ENCODE data around the gene SMC1B. TPM values are rescaled to one million over a fixed set of nuclear protein-coding genes. Genes with fewer than 3 reads are reported as not detected.

Gene SMC1B
- polyA plus RNA-seq, 3 donors: not detected

DNA sequence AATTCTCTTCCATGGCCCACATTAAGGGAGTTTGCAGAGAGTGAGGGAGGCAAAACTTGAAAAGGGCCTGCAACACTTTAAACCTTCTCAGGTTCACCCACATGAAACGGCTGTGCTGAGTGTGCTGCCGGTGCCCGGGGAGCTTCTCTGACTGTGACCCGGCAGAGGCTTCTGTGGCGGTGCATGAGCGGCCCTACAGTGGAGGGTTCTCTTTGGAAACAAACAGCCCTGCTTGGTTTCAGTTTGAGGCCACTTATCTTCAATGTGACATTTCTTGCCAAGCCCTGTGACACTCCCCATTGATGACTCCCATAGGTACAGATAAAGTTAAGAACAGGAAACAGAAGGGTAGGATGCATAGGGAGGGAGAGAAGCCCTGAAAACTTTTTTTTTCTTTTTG is 71.9 kb downstream of the SMC1B start:
- no peaks in the 10 kb centered on the region for H4K20me1 ChIP-seq (ENCODE audit: insufficient read depth, low read length)
- H2AFZ ChIP-seq (ENCODE audit: insufficient read depth, low read depth, low read length, poor library complexity, severe bottlenecking): no peak overlapping the region
- H3K4me3 ChIP-seq (replicated peaks in 1 of 3; ENCODE audit: low read depth in 2 of 3, low read length in 3 of 3): no peak overlapping the region
- peaks cover 0 to 1% (median 0%) of the 10 kb centered on the region in 3 donors for H3K27me3 Mint-ChIP-seq (ENCODE audit: low read depth in 3 of 3)
- no peak overlapping the region for H3K9ac ChIP-seq (ENCODE audit: insufficient read depth, low read length, poor library complexity, severe bottlenecking)
- H3K27me3 ChIP-seq (ENCODE audit: control insufficient read depth in 2 of 2, insufficient read depth in 2 of 2, low read length in 2 of 2): no peaks in the 10 kb centered on the region
- H3K4me2 ChIP-seq (replicated peaks; ENCODE audit: extremely low read depth, low read length, poor library complexity, severe bottlenecking): no peak overlapping the region
- peaks cover 70 to 88% of the 10 kb centered on the region in 2 donors for H3K36me3 Mint-ChIP-seq
- TF ChIP-seq, protein P1, sequence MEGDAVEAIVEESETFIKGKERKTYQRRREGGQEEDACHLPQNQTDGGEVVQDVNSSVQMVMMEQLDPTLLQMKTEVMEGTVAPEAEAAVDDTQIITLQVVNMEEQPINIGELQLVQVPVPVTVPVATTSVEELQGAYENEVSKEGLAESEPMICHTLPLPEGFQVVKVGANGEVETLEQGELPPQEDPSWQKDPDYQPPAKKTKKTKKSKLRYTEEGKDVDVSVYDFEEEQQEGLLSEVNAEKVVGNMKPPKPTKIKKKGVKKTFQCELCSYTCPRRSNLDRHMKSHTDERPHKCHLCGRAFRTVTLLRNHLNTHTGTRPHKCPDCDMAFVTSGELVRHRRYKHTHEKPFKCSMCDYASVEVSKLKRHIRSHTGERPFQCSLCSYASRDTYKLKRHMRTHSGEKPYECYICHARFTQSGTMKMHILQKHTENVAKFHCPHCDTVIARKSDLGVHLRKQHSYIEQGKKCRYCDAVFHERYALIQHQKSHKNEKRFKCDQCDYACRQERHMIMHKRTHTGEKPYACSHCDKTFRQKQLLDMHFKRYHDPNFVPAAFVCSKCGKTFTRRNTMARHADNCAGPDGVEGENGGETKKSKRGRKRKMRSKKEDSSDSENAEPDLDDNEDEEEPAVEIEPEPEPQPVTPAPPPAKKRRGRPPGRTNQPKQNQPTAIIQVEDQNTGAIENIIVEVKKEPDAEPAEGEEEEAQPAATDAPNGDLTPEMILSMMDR (IDR thresholded peaks at IDR 0.05): no peak
- H3K27ac ChIP-seq (ENCODE audit: low read depth in 1 of 2, low read length in 2 of 2): no peak overlapping the region
- no peak for DNase-seq
- H3K4me3 Mint-ChIP-seq: no peak overlapping the region
- no peaks in the 10 kb centered on the region for H3K9me3 ChIP-seq (replicated peaks in 1 of 2; ENCODE audit: control insufficient read depth in 1 of 2, insufficient read depth in 1 of 2, low read length in 2 of 2)
- peak overlapping the region in 1 of 7 donors; percentile 42 for H3K27ac Mint-ChIP-seq
- H3K79me2 ChIP-seq (ENCODE audit: insufficient read depth, low read length): no peaks in the 10 kb centered on the region
- intact Hi-C loops (cut with micrococcal nuclease): no loop called here
- peaks cover 60 to 98% of the 10 kb centered on the region in 2 donors for H3K36me3 ChIP-seq (replicated peaks in 1 of 2; ENCODE audit: control insufficient read depth in 1 of 2, insufficient read depth in 2 of 2, low read length in 2 of 2)
- peaks cover 0 to 2% (median 0%) of the 10 kb centered on the region in 7 donors for H3K9me3 Mint-ChIP-seq
- no peaks in the 10 kb centered on the region for H3K4me1 Mint-ChIP-seq
- WGBS (ENCODE audit: insufficient coverage): no CpG with 5 or more reads among the region's 6 CpGs
- no peaks in the 10 kb centered on the region for H3K4me1 ChIP-seq (ENCODE audit: control insufficient read depth in 1 of 2, insufficient read depth in 2 of 2, low read length in 2 of 2)

DNA sequence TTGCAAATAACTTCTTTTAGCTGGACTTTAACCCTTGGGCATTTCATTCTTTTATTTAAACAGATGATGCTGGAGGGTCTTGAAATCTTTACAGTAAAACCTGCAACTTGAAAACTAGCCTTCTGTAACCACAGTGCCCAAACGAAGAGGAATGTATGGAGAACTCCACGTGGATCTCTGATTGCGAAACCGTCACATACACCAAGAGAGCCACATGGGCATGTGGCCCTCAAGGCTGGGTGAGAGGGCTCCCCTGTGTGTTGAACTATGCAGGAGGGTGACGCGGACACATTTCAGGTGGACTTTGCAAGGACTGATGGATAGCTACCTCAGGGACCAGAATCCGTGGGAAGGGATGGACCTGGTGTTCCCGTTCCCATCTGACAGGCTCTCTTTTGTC is 73.1 kb downstream of the SMC1B start:
- Histone ChIP-seq H3K27ac (ENCODE audit: low read depth in 1 of 2, low read length in 2 of 2) (no peak overlapping the region), H3K27me3 (ENCODE audit: control insufficient read depth in 2 of 2, insufficient read depth in 2 of 2, low read length in 2 of 2) (no peaks in the 10 kb centered on the region), H3K4me3 (replicated peaks in 1 of 3; ENCODE audit: low read depth in 2 of 3, low read length in 3 of 3) (no peak overlapping the region), H3K9ac (ENCODE audit: insufficient read depth, low read length, poor library complexity, severe bottlenecking) (no peak overlapping the region), H3K79me2 (ENCODE audit: insufficient read depth, low read length) (no peaks in the 10 kb centered on the region), H4K20me1 (ENCODE audit: insufficient read depth, low read length) (no peaks in the 10 kb centered on the region), H3K4me1 (ENCODE audit: control insufficient read depth in 1 of 2, insufficient read depth in 2 of 2, low read length in 2 of 2) (no peaks in the 10 kb centered on the region), H3K4me2 (replicated peaks; ENCODE audit: extremely low read depth, low read length, poor library complexity, severe bottlenecking) (no peak overlapping the region), H2AFZ (ENCODE audit: insufficient read depth, low read depth, low read length, poor library complexity, severe bottlenecking) (no peak overlapping the region), H3K36me3 (replicated peaks in 1 of 2; ENCODE audit: control insufficient read depth in 1 of 2, insufficient read depth in 2 of 2, low read length in 2 of 2) (peaks cover 69 to 98% of the 10 kb centered on the region in 2 donors), H3K9me3 (replicated peaks in 1 of 2; ENCODE audit: control insufficient read depth in 1 of 2, insufficient read depth in 1 of 2, low read length in 2 of 2) (no peaks in the 10 kb centered on the region)
- intact Hi-C loops (cut with micrococcal nuclease): no loop called here
- TF ChIP-seq, protein P1 (IDR thresholded peaks at IDR 0.05): no peak
- Mint-ChIP-seq H3K4me1 (no peaks in the 10 kb centered on the region), H3K9me3 (peaks cover 0 to 2% (median 0%) of the 10 kb centered on the region in 7 donors), H3K27me3 (ENCODE audit: low read depth in 3 of 3) (peaks cover 0 to 1% (median 0%) of the 10 kb centered on the region in 3 donors), H3K4me3 (no peak overlapping the region), H3K27ac (no peak overlapping the region), H3K36me3 (peaks cover 75 to 90% of the 10 kb centered on the region in 2 donors)
- DNase-seq: no peak
- 42% methylated on average over 6 of the region's 8 CpGs for WGBS (ENCODE audit: insufficient coverage)

All from CD14-positive monocyte (primary cell).